NCI-H2196 treated with DMSO at 0.1 percent for 48 hours (cell line): Measurements from ENCODE around the gene DYNLRB1.

Experiments used
- DNase-seq: peaks from one replicate; lab custom pipeline; 2025; ENCODE audit not compliant: unreplicated experiment; lab: John Stamatoyannopoulos, UW

DYNLRB1 gene

GRCh38 chr20:34532756-34533155, 16.5 kb downstream of the DYNLRB1 start:
- DNase-seq, result no peak

GRCh38 chr20:34534391-34535165, 18.4 kb downstream of the DYNLRB1 start:
- no peak for DNase-seq

DNA sequence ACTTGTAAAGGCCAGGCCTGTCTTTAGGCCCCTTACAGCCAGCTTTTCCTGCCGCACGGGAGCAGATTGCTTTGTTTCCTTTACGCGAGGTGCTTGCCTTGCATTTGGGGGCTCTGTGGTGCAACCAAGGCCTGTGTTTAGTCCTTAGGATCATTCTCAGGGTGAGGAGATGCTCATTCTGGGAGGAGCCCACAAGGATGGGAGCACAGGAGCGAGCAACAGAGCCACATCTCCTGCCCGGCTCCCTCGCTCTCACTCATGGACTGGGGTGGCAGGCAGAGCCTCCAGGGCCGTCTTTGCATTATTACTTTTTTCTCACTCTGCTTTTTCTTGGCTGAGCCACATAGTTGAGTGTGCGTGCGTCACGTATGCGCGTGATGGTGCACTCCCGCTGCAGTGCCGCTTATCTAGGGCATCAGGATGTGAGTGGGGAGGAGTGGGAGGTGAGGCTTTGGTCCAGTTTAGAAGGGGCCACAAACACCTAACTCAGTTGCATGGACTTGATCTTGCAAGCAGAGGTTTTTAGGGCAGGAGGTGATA, 19.1 kb downstream of the DYNLRB1 start:
- DNase-seq, result no peak

DNA sequence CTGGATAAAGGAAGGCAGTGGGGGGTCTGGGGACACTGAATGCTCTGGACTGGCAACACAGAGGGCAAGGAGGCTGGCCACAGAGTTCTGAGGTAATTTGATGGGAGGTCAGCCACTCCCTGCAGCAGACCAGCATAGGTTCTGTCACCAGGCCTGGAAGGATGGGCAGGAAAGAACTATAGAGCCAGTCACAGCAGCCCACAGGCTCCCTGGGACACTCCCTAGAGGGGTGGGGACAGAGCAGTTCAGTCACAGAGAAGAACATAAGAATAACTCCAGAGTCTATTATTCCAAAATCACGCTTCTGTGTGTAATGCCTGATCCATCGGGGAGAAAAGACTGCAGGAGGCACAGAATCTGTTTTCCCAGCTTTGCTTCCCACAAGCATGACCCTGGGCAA, 19.6 kb downstream of the DYNLRB1 start:
- no peak for DNase-seq

DNA sequence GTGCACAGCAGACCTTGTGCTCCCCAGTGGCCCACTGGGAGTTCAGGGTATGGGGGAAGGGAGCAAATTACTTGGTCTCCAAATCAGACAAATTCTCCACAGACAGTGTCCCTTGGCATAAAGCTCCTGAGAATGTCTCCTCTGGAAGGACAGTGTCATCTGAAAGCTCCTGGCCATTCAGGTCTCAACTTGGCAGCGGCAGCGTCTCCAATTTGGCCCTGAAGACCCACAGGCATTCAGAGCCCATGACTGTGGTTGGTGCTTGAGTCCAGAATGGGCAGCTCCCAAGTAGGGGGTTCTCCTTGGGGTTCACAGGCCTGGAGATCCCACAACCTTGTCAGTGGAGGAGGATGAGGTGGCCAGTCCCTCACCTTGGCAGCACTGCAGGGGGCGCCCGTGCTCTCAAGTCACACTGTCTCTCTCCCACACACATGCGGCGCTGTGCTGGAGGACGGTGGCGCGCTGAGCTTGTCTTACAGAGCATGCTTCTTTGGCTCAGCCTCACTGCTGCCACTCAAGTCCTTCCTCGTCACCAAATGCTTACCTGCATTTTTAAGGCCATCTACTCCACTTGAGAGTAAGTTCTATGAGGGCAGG, 20.7 kb downstream of the DYNLRB1 start:
- DNase-seq, result no peak

GRCh38 chr20:34537651-34538050, 21.4 kb downstream of the DYNLRB1 start:
- DNase-seq, result no peak

DNA sequence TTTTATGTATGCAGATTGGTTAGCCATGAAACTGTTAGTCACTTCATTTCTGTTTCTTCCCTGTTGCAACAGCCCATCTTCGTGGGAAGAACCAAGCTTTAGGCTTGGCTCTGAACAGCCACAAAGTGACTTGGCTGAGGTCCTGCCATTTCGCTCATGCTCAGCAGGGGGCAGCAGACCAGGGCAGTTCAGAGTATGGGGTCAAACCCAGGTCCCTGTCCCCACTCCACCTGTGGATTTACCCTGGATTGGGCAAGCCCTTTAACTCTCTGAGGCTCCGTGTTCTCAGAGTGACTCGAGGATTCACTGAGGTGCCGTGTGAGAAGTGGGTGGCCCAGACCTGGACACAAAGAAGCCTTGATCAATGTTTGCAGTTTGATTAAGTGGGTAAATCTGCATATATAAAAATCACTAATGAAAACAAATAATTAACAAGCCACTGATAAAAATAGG, 22.5 kb downstream of the DYNLRB1 start:
- peak; percentile 20 for DNase-seq

GRCh38 chr20:34539756-34540155, 23.5 kb downstream of the DYNLRB1 start:
- DNase-seq, result no peak

DNA sequence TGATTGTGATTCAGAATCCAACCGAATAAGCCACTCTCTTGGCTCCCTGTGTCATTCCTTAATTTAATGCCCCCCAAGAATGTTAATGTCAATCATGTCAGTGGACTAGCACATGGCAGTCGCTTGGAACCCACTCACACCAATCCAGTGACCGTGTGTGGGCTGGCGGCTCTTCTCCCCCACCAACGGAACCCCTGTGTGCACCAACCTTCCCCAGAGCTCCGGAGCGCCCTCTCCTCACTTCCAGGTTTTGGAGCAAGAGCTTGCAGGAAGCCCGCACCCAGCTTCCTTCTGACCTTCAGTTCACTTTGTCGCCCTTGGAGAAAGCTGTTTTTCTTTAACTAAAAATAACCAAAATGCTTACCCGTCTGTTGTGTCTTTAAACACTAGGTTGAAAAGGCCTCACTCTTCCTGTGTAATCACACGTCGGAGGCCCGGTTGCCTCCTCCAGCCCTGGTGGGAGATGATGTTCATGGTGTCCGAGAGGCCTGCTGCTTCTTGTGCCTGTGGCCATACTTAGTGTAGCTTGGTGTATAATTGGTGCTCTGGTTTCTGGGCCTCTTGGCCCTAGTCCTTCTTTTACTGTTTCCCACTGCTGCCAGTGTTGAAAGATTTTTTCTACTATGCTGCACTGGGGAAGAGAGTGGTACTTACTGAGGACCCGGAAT, 24.5 kb downstream of the DYNLRB1 start:
- DNase-seq, result no peak

DNA sequence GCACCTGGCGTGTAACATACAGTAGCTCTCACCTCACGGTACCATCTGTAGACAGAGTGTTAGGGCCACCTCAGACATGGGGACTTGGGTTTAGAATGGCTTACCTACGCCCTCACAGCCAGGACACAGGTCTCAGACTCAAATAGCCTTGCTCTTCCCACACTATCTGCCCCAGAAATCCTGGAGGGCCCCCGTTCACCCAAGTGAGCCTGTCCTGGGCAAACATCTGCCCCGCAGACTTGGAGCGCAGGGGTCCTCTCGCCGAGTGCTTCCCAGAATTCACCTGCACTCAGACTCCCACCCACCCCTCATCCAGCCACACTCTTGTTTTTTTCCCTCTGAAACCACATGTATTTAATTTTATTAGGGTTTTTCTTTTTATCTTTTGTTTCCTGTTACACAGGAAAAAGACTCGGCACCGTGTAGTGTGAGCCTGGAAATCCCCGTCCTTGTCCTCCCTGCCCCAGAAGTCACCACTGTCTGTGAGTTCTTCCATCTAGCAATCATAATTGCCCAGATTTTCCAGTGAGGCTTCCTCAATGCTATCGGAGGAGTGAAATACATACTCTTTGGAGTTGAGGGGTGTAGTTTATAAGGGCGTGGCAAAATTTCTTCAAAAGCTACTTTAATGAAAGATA, 25.2 kb downstream of the DYNLRB1 start:
- DNase-seq, result no peak

DNA sequence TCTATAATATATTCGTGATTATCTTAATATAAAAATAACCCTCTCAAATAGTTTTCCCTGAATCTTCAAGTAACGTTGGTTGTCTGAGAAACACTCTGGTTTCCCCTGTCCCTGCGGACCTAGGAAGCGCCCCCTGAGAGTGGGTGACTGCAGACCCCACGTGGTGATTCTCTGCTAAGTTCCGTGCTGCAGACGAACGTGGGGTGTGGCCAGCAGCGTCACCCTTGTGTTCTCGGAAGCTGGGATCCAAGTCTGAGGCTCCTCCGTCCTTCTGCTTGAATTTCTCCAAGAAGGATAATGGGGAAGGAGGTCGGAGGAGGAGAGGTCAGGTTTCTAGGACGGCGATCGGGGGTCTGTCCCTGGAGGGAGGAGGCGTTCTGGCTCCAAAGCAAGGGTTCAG, 25.7 kb downstream of the DYNLRB1 start:
- DNase-seq, result no peak

DNA sequence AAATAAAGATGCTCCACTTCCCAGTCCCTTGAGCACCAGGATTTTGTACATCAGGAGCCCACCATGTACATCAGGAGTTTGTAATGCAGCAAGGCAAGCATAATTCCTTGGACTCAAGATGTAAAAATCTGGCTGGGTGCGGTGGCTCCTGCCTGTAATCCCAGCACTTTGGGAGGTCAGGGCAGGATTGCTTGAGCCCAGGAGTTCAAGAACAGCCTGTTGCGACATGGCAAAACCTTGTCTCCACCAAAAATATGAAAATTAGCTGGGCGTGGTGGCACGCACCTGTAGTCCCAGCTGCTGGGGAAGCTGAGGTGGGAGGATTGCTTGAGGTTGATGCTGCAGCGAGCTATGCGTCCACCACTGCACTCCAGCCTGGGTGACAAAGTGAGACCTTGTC, 26.2 kb downstream of the DYNLRB1 start:
- no peak for DNase-seq

DNA sequence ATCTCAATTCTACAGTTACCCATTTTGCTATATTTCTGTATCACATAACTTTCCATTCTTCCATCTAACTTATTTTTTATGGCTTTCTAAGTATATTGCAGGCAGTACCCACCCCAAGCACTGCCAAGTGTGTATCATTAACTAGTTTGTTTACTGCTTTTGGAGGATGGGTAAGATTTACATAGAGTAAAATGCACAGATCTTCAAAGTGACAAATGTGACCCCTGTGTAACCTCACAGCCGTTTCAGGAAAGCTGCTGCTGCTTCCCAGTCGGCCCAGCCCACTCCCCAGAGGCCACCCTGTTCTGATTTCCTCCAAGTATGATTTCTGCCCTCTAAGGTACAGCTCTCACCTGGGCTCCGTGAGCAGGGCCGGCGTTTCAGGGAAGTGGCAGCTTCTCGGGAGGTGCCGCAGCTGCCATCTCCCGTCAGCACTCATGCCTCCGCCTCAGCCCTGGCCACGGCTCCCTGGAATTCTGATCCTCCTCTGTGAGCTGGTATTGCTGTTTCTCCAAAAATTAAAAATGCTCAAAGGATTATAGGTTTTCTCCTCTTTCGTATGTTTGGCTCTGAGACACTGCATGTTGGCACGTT, 27.3 kb downstream of the DYNLRB1 start:
- no peak for DNase-seq

DNA sequence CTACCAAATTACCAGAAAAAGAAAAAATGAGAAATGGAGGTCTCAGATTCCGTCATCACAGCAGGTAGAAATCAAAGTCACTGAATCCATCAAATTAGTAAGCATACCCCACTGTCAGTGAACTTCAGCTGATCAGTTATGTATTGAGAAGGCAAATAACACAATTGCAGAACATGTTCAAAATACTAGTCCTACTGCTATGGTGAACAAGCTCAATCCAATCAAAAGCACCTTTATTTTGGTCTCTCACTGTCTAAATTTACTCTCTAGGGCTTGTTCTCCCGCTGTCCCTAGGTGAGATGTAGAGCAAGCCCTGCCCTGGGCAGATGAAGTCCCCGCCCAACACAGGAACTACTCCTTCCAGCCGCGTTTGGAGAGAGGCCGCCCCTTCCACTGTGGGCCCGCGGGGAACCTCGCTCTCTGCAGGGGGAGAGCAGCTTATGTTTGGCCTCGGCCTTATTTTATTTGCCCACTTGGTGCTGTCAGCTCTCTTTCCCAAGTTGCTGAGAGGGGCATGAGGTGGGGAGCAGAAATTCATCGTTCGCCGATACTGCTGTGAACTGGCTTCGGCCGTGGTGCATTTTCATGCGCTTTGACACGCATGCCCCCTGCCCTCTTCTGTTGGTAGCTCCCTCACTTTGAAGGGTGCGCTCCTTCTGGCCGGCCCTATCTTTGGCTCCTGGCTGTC, 28.0 kb downstream of the DYNLRB1 start:
- no peak for DNase-seq

- peak; percentile 38 for DNase-seq
Observed at GRCh38 chr20:34546751-34547181, 30.5 kb downstream of the DYNLRB1 start.

DNA sequence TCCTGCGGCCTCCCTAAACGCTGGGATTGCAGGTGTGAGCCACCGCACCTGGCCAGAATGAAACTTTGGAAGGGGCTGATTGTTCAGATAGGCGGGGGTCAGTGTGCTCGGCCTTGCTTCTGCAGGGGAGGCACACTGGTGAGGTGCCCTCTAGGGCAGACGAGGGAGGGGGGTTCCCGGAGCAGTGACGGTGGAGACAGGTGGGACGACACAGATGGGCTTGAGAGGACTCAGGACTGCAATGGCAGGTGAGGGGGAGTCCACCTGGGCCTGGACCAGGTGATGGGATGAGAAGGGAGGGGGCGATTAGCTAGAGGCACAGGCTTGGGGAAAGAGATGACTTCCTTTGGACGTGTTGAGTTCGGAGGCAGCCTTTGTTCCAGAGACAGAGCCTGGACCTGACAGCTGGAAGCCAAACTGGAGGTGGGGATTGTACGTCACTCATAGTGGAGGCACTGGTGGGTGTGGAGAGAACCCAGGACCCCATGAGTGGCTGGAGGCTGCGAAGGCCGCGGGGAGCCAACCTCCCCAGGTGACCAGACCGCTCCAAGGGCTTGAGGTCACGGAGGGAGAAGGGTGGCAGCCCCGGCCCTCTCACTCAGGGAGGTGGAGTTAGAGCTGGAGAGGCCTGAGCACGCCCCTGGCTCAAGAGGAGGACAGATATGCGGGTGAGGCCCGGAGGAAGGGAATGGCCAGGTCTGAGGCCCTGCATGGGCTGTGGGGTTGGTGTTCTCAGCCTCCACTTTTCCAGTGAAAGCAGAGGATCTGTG, 31.8 kb downstream of the DYNLRB1 start:
- DNase-seq, result no peak

GRCh38 chr20:34549291-34549928, 33.2 kb downstream of the DYNLRB1 start:
- peak; percentile 14 for DNase-seq

DNA sequence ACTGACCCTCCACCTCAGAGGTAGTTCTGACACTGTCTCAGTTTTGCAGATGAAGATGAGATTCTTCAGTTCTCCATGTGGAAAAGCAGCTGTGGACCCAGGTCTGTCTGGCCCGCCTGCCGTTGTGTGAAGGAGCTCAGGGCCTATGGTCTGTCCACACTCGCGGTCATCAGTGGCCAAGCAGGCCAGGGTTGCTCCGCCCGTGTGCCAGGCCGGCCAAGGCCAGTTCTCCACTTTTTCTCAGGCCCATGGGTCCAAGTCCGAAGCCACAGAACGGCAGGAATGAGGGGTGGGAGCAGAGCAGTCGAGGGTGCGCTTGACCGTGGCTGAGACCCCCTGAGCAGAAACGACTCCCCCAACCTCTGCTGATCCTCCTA, 33.7 kb downstream of the DYNLRB1 start:
- DNase-seq, result no peak

DNA sequence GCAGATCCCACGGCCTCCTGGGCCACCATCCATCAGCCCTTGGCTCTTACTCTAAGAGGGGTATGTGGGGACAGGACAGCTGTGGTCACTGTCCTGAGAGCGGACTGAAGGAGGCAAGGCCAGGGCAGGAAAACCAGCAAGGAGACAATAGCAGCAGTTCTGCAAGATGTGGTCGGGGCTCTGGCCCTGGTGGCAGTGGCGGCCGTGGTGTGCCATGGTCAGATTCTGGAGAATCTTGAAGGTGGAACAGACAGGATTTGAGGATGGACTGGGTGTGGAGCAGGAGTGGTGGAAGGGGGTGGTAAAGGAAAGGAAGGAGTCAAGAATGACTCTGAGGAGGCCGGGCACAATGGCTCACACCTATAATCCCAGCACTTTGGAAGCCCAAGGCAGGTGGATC, 36.3 kb downstream of the DYNLRB1 start:
- no peak for DNase-seq
